HG03575 (cell line): ENCODE data around the gene FUT7.

ENCODE experiments used
- ATAC-seq: cut with Tn5 transposase; IDR thresholded peaks from one replicate; pipeline ENCODE4 v1.9.1; 2021; ENCODE audit not compliant: unreplicated experiment, insufficient number of reproducible peaks, low FRiP score; ENCODE audit errors: extremely low read depth

FUT7 gene

DNA sequence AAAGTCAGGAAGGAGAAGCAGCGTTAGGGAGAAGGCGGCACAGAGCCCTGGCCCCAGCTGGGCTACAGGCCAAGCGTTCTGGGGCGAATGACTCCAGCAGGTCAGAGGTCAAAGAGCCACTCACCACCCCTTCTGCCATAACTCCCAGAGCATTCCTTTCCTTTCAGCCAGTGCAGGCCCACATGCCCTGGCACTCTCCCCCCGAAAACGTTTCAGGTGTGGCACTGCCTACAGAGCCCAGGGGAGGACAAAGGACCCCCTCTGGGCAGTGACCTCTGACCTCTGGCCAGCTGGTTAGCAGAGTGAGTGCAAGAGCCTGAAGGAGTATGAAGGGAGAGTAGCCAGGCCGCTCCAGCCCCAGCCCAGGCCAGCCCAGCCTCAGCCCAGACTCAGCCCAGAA is 8.7 kb downstream of the FUT7 start:
- no peak for ATAC-seq

DNA sequence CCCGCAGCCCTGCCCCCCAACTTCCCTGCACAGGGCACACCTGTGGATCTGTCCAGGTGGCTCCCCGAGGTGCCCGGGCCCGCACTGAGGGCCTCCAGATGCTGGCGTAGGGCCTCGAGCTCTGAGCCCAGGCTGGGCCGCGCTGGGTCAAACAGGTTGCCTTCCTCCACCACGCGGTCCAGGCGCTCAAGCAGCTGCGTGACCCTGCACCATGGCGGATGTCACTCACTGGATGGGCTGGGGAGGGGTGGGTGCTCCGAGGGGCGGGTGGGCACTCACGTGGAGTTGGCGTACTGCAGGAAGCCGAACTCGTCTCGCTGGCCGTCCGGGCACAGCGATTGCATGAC is 9.3 kb downstream of the FUT7 start:
- no peak for ATAC-seq

DNA sequence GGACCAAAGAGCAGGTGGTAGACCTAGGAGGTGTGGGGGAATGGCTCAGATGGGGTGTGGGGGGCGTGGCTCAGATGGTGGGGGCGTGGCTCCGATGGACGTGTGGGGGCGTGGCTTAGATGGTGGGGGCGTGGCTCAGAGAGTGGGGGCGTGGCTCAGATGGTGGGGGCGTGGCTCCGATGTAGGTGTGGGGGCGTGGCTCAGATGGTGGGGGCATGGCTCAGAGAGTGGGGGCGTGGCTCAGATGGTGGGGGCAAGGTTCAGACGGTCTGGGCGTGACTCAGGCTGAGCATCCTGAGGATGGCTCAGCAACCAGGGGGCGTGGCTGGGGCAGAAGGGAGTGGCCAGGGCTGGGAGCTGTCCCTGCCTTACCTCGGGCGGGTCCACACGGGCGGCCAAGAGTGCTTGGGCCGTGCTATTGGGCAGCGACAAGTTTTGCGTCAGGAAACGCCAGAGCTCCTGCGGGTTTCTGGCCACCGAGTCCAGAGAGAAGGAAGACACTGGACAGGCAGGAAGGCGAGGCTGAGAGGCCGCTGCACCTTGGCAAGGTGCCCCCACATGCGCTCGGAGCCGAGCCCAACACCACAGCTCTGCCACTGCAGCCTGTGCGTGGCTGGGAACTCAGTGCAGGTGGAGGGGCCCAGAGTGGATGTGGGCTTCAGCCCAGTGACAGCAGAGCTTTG is 9.8 kb downstream of the FUT7 start:
- ATAC-seq: no peak

DNA sequence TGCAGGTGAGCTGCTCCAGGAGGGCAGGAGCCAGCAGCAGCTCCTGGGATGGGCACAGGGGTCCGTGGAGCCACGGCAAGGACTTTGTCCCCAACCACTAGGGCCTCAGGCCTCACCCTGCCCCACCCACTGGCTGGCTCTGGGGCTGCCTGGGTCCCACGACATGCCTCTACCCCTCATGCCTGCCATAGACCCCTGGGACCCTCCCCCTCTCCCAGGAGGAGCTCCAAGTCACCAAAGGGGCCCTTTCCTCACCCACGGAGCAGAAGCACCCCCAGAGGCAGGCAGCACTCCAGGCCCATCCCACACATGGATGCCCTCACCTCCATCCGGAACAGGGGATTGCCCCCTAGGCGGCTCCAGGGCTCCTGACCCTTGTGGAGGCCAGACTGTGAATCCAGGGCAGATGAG is 10.3 kb downstream of the FUT7 start:
- no peak for ATAC-seq

- ATAC-seq: no peak
These were observed 10.9 kb downstream of the FUT7 start for GRCh38 chr9:137020771-137021567.

DNA sequence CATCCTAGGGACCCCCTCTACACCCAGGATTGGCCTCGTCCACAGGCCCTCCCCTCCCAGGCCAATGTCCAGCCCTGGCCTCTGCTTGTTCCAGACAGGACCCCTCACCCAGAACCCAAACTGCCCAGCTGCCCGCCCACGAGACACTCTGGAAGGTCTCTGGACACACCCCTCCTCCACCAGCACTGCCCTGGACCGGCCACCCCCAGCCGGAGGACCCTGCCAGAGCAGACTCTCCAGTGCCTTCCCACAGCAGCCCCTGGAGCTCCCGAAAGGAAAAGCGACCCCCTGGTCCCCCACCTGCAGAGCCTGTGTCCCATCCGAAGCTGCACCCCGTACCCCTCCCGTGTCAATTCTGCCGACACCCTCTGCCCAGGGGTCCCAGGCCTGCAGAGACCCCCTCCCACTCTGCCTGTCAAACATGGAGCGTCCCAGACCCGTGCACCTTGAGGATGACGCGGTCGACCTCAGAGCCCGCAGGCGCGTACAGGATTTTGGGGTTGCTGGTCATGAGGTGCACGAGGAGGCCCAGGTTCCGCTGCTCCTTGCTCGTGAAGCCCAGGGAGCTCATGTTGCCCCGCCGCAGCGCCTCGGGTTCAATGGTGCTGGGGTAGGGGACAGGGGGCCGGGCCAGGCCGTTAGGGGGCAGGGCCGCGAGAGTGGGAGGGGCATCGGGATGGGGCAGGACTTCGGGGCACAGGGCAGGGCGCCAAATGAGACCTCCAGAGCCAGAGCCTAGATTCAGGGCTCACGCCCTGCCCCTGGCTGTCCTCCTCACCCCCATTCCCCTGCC is 11.8 kb downstream of the FUT7 start:
- ATAC-seq: no peak

DNA sequence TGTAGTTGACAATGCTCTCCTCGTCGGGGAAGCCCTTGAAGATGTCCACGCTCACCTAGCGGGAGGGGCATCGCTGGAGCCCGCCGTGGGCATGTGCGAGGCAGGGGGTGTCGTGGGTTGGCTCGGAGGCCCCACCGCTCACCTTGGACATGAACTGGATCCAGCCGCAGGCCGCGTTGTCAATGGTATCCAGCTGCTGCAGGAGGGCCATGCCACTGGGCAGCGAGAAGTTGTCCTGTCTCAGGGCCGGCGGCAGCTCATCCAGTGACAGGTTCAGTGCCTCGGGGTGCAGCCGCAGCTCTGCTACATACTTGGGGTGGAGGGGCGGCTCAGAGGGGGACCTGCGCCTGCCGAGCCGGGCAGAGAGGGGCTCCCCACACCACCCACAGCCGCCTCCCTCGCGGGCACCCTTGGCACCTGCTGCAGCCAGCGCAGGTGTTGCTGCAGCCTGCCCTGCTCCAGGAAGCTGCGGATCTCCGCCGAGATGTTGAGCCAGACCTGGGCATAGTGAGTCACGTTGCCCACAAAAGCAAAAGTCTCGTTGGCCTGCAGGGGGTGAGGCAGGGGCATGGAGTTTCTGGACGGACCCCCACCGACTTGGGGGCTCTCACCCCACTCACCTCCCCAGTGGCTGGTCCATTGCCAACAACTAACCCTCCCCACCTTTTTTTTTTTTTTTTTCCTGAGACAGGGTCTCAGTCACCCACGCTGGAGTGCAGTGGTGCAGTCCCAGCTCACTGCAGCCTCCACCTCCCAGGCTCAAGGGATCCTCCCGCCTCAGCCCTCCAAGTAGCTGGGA is 12.9 kb downstream of the FUT7 start:
- no peak for ATAC-seq

GRCh38 chr9:137017791-137018497 is 13.9 kb downstream of the FUT7 start:
- no peak for ATAC-seq

- ATAC-seq: no peak
These were observed 14.8 kb downstream of the FUT7 start for GRCh38 chr9:137017071-137017470.

- ATAC-seq: no peak
These were observed 15.5 kb downstream of the FUT7 start for GRCh38 chr9:137016436-137016835.

DNA sequence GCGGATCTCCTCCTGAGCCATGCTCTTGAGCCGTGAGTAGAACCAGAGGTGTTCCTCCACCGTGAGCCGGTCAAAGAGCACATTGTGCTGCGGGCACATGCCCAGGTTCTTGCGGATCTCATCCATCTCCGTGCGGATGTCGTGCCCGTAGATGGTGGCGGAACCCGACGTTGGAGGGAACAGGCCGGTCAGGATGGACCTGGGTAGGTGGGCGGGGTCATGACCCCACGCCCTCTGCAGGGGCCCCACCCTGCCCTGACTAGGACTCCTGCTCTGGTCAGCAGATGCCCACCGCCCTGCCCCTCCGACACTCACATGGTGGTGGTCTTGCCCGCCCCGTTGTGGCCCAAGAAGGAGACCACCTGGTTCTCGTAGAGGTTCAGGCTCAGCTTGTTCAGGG is 15.9 kb downstream of the FUT7 start:
- no peak for ATAC-seq

GRCh38 chr9:137015540-137015930 is 16.4 kb downstream of the FUT7 start:
- no peak for ATAC-seq

DNA sequence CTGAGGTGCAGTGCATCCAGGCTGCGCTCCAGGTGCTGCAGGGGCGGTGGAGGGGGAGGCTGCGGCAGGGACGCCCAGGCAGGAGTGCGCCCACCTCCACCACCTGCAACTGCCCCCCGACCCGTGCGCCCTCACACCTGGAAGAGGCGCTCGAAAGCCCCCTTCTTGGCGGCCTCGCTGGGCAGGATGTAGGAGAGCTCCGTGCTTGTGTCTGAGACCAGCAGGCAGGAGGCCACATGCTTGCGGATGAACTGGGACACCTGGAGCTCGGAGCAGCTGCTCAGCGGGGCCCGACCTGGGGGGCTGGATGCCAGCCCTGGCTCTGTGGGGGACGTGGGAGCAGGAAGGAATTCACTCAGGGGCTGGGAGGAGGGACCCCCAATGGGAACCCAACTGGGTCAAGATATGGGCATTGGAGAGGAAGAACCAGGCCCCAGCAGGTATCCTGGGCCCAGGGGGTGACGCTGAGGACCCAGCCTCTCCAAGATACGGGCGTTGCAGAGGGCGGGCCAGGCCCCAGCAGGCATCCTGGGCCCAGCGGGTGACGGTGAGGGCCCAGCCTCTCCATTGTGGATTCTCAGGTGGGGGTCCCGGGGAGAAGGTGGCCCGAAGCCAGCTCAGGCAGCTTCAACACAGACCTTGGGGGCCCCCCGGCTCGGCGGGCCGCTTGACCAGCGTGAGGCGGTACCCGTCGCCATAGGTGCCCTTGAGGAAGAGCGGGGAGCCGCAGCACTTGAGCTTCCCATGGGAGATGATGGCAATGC is 16.9 kb downstream of the FUT7 start:
- ATAC-seq: no peak

DNA sequence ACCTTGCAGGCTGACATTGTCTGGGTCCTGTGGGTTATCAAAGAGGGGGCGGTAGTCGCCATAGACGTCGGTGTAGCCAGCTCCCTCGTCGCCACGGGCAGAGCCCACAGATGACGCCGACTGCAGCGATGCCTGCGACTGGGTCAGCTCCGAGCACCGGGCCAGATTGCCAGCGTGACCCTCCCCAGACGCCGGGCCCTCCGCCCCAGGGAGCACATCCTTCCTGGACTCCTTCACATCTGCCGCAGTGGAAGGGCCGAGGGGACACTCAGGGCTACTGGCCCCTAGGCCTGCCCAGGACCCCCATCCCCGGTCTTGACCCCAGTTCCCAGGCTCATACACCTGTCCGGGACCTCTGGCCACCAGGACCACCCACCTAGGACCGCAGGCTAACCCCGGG is 17.7 kb downstream of the FUT7 start:
- ATAC-seq: no peak

GRCh38 chr9:137013571-137013940 is 18.3 kb downstream of the FUT7 start:
- ATAC-seq: no peak

- ATAC-seq: no peak
These were observed 19.0 kb downstream of the FUT7 start for GRCh38 chr9:137012694-137013570.
